Stimulated activated CD4-positive, alpha-beta T cell treated with anti-CD3 and anti-CD28 coated beads, Interleukin-4, amount 100 ng/mL, for 1 hour (primary cell): ENCODE results near the gene ZNF891.

Source experiments
- DNase-seq: peaks from one replicate; pipeline ENCODE4 v3.0.0-alpha.2; 2020

The ZNF891 gene

GRCh38 chr12:133058203-133059113, 71.6 kb downstream of the ZNF891 start:
- DNase-seq: no peak

- no peak for DNase-seq
Measured at GRCh38 chr12:133057446-133057845, 72.6 kb downstream of the ZNF891 start.
